ENCODE results near the gene TMOD4. TPM values are rescaled to one million over a fixed set of nuclear protein-coding genes. Genes with fewer than 3 reads are reported as not detected.

Gene TMOD4
- total RNA-seq, 1 donor from 2014 or later = 2.7 TPM

- no peak for DNase-seq (ENCODE audit: low read depth, low spot score)
- no peak overlapping the region for H3K27ac Mint-ChIP-seq (ENCODE audit: unreplicated experiment)
These were observed 29.7 kb downstream of the TMOD4 start for GRCh38 chr1:151146072-151146411.

GRCh38 chr1:151145304-151146071, 30.3 kb downstream of the TMOD4 start:
- peaks cover 34% of the 10 kb centered on the region for H3K4me1 Mint-ChIP-seq
- no peak overlapping the region for H3K27ac Mint-ChIP-seq (ENCODE audit: unreplicated experiment)
- DNase-seq (ENCODE audit: low read depth, low spot score) = peak; percentile 30
- TF ChIP-seq CTCF (conservative IDR thresholded peaks at IDR 0.05) = no peak
- peaks cover 3% of the 10 kb centered on the region for H3K27me3 Mint-ChIP-seq (ENCODE audit: low read depth)
- H3K9me3 Mint-ChIP-seq = no peaks in the 10 kb centered on the region
- H3K36me3 Mint-ChIP-seq (ENCODE audit: low read depth) = no peaks in the 10 kb centered on the region
- peak overlapping the region; percentile 88 for H3K4me3 Mint-ChIP-seq

More at GRCh38 chr1:151146072-151146411, 29.7 kb downstream of the TMOD4 start:
- Mint-ChIP-seq H3K36me3 (ENCODE audit: low read depth) (no peaks in the 10 kb centered on the region), H3K27me3 (ENCODE audit: low read depth) (peaks cover 3% of the 10 kb centered on the region), H3K4me3 (peak overlapping the region; percentile 88), H3K9me3 (no peaks in the 10 kb centered on the region), H3K4me1 (peaks cover 37% of the 10 kb centered on the region)
- no peak for TF ChIP-seq CTCF (conservative IDR thresholded peaks at IDR 0.05)

GRCh38 chr1:151144474-151145303, 31.1 kb downstream of the TMOD4 start:
- H3K27me3 Mint-ChIP-seq (ENCODE audit: low read depth) = peaks cover 3% of the 10 kb centered on the region
- H3K36me3 Mint-ChIP-seq (ENCODE audit: low read depth) = no peaks in the 10 kb centered on the region
- peak overlapping the region; percentile 51 for H3K27ac Mint-ChIP-seq (ENCODE audit: unreplicated experiment)
- H3K4me1 Mint-ChIP-seq = peaks cover 34% of the 10 kb centered on the region
- TF ChIP-seq CTCF (conservative IDR thresholded peaks at IDR 0.05) = no peak
- no peak for DNase-seq (ENCODE audit: low read depth, low spot score)
- no peaks in the 10 kb centered on the region for H3K9me3 Mint-ChIP-seq
- peak overlapping the region; percentile 88 for H3K4me3 Mint-ChIP-seq

GRCh38 chr1:151143986-151144385, 31.8 kb downstream of the TMOD4 start:
- no peak for DNase-seq (ENCODE audit: low read depth, low spot score)
- H3K9me3 Mint-ChIP-seq = no peaks in the 10 kb centered on the region
- TF ChIP-seq CTCF (conservative IDR thresholded peaks at IDR 0.05) = no peak
- H3K4me1 Mint-ChIP-seq = peaks cover 34% of the 10 kb centered on the region
- peak overlapping the region; percentile 88 for H3K4me3 Mint-ChIP-seq
- H3K36me3 Mint-ChIP-seq (ENCODE audit: low read depth) = no peaks in the 10 kb centered on the region
- peak overlapping the region; percentile 75 for H3K27ac Mint-ChIP-seq (ENCODE audit: unreplicated experiment)
- H3K27me3 Mint-ChIP-seq (ENCODE audit: low read depth) = peaks cover 3% of the 10 kb centered on the region

GRCh38 chr1:151143057-151143435, 32.7 kb downstream of the TMOD4 start:
- no peak for TF ChIP-seq CTCF (conservative IDR thresholded peaks at IDR 0.05)
- no peaks in the 10 kb centered on the region for H3K9me3 Mint-ChIP-seq
- H3K36me3 Mint-ChIP-seq (ENCODE audit: low read depth) = no peaks in the 10 kb centered on the region
- H3K27ac Mint-ChIP-seq (ENCODE audit: unreplicated experiment) = no peak overlapping the region
- H3K4me3 Mint-ChIP-seq = peak overlapping the region; percentile 88
- peaks cover 3% of the 10 kb centered on the region for H3K27me3 Mint-ChIP-seq (ENCODE audit: low read depth)
- DNase-seq (ENCODE audit: low read depth, low spot score) = no peak
- H3K4me1 Mint-ChIP-seq = peaks cover 34% of the 10 kb centered on the region

All from neural crest cell (in vitro differentiated cells).